IMR-90 (cell line): ENCODE results near the gene UNC79. TPM values are rescaled to one million over a fixed set of nuclear protein-coding genes. Genes with fewer than 3 reads are reported as not detected.

Source experiments
- ATAC-seq: fragments of 200-7000 bp; cut with Tn5 transposase; 2 replicates; pipeline ENCODE4 v1.9.1; 2020; ENCODE audit warnings: low read depth, mild to moderate bottlenecking, moderate library complexity
- BruUV-seq: library from RNA; stranded (reverse); fragments of 400-500 nt; replicated peaks from 2 replicates; lab custom pipeline; 2021; lab: Mats Ljungman, UMichigan
- CTCF ChIA-PET: fragments of 300-600 bp; formaldehyde crosslinking; extraction: SDS; loops from one replicate; lab custom pipeline; 2021; ENCODE audit warnings: antibody characterized with exemption; lab: Yijun Ruan, JAX
- POLR2A ChIA-PET: fragments of 300-600 bp; sonication (Branson Sonifier 250); formaldehyde crosslinking; loops from one replicate; lab custom pipeline; 2022; ENCODE audit warnings: antibody characterized with exemption; ENCODE audit not compliant: unreplicated experiment; lab: Charles Lee
- DNase-seq: peaks from one replicate; pipeline ENCODE4 v3.0.0; 2013
- H2AFZ ChIP-seq: replicated peaks from 2 replicates; pipeline ENCODE3; 2013; ENCODE audit warnings: low read length, mild to moderate bottlenecking; ENCODE audit not compliant: poor library complexity
- H2AK5ac ChIP-seq: 2 replicates; pipeline ENCODE4 v1.6.1; 2013; ENCODE audit warnings: low read depth, low read length, inconsistent platforms
- H2AK9ac ChIP-seq: replicated peaks from 2 replicates; pipeline ENCODE3; 2013; ENCODE audit warnings: mild to moderate bottlenecking, low read depth, low read length, moderate library complexity; ENCODE audit not compliant: poor library complexity
- H2BK120ac ChIP-seq: 2 replicates; pipeline ENCODE4 v1.6.1; 2013; ENCODE audit warnings: low read depth, low read length, inconsistent platforms
- H2BK15ac ChIP-seq: 3 replicates; pipeline ENCODE4 v1.6.1; 2013; ENCODE audit warnings: low read depth, low read length, inconsistent platforms
- H2BK20ac ChIP-seq: 2 replicates; pipeline ENCODE4 v1.6.1; 2013; ENCODE audit warnings: low read depth, mild to moderate bottlenecking, inconsistent platforms, low read length, moderate library complexity
- H2BK5ac ChIP-seq: 2 replicates; pipeline ENCODE4 v1.6.1; 2013; ENCODE audit warnings: mild to moderate bottlenecking, low read depth, low read length, inconsistent platforms; ENCODE audit not compliant: poor library complexity, severe bottlenecking
- H3K14ac ChIP-seq: replicated peaks from 2 replicates; pipeline ENCODE4 v1.6.1; 2013; ENCODE audit warnings: low read depth, low read length, inconsistent platforms
- H3K18ac ChIP-seq: 2 replicates; pipeline ENCODE4 v1.6.1; 2013; ENCODE audit warnings: low read depth, low read length, control low read depth
- H3K23ac ChIP-seq: 2 replicates; pipeline ENCODE4 v1.6.1; 2013; ENCODE audit warnings: low read depth, low read length, inconsistent platforms
- H3K27ac ChIP-seq: 2 replicates; pipeline ENCODE4 v1.5.1; 2013; ENCODE audit warnings: mild to moderate bottlenecking, control low read depth, low read length; ENCODE audit not compliant: insufficient read depth
- H3K27me3 ChIP-seq: 2 replicates; pipeline ENCODE4 v1.6.1; 2013; ENCODE audit warnings: low read length; ENCODE audit not compliant: control insufficient read depth, insufficient read depth
- H3K36me3 ChIP-seq: 2 replicates; pipeline ENCODE4 v1.6.1; 2013; ENCODE audit warnings: low read length, mixed read lengths; ENCODE audit not compliant: control insufficient read depth, insufficient read depth
- H3K4ac ChIP-seq: 2 replicates; pipeline ENCODE4 v1.6.1; 2013; ENCODE audit warnings: low read depth, low read length, inconsistent platforms
- H3K4me1 ChIP-seq: 2 replicates; pipeline ENCODE4 v1.6.1; 2013; ENCODE audit warnings: low read length, mixed read lengths; ENCODE audit not compliant: control insufficient read depth, insufficient read depth
- H3K4me2 ChIP-seq: 2 replicates; pipeline ENCODE4 v1.6.1; 2013; ENCODE audit warnings: low read depth, mild to moderate bottlenecking, control low read depth, low read length, moderate library complexity
- H3K4me3 ChIP-seq: 2 replicates; pipeline ENCODE4 v1.5.1; 2013; ENCODE audit warnings: low read depth, mild to moderate bottlenecking, control low read depth, low read length, moderate library complexity; ENCODE audit not compliant: insufficient read depth
- H3K56ac ChIP-seq: 2 replicates; pipeline ENCODE4 v1.6.1; 2013; ENCODE audit warnings: low read length, inconsistent platforms; ENCODE audit not compliant: insufficient read depth; ENCODE audit errors: extremely low read depth
- H3K79me1 ChIP-seq, 2 experiments: 2 replicates each; pipeline ENCODE4 v1.6.1; 2013; ENCODE audit warnings: low read length in 2 of 2, inconsistent platforms in 1 of 2, low read depth in 1 of 2
- H3K9ac ChIP-seq: 2 replicates; pipeline ENCODE4 v1.6.1; 2013; ENCODE audit warnings: low read depth, low read length, control low read depth
- H3K9me1 ChIP-seq: 2 replicates; pipeline ENCODE4 v1.6.1; 2013; ENCODE audit warnings: low read length, inconsistent platforms; ENCODE audit not compliant: insufficient read depth
- H3K9me3 ChIP-seq: 2 replicates; pipeline ENCODE4 v1.6.1; 2013; ENCODE audit warnings: low read length; ENCODE audit not compliant: control insufficient read depth, insufficient read depth
- H4K20me1 ChIP-seq: 2 replicates; pipeline ENCODE4 v1.6.1; 2013; ENCODE audit warnings: low read length, inconsistent platforms; ENCODE audit not compliant: insufficient read depth
- H4K5ac ChIP-seq: 2 replicates; pipeline ENCODE4 v1.6.1; 2013; ENCODE audit warnings: mild to moderate bottlenecking, low read depth, low read length, control low read depth
- H4K8ac ChIP-seq, 2 experiments: 2 replicates each; pipeline ENCODE4 v1.6.1; 2013; ENCODE audit warnings: low read depth in 2 of 2, low read length in 2 of 2, control low read depth in 1 of 2, inconsistent platforms in 1 of 2
- H4K91ac ChIP-seq: 2 replicates; pipeline ENCODE4 v1.6.1; 2013; ENCODE audit warnings: low read depth, low read length, inconsistent platforms; ENCODE audit not compliant: insufficient read depth
- CHD1 ChIP-seq: IDR thresholded peaks from 2 replicates; pipeline ENCODE4 v1.6.1; 2012; ENCODE audit warnings: low read depth, low read length, improper control_type of control experiment
- FOS ChIP-seq: fragments of 150-350 bp; IDR thresholded peaks from 2 replicates; pipeline ENCODE4 v1.6.1; 2016; ENCODE audit warnings: low read depth, low read length
- MAFK ChIP-seq: IDR thresholded peaks from 2 replicates; pipeline ENCODE4 v1.6.1; 2012; ENCODE audit warnings: low read depth, low read length, improper control_type of control experiment
- MXI1 ChIP-seq: IDR thresholded peaks from 2 replicates; pipeline ENCODE4 v1.6.1; 2012; ENCODE audit warnings: low read depth, mild to moderate bottlenecking, low read length, moderate library complexity, borderline replicate concordance
- NFE2L2 ChIP-seq: fragments of 150-350 bp; IDR thresholded peaks from 2 replicates; pipeline ENCODE4 v1.6.1; 2016; ENCODE audit warnings: low read depth, mild to moderate bottlenecking, low read length
- RAD21 ChIP-seq: IDR thresholded peaks from 2 replicates; pipeline ENCODE4 v1.6.1; 2012; ENCODE audit warnings: low read length, improper control_type of control experiment
- SMC3 ChIP-seq: fragments of 150-350 bp; IDR thresholded peaks from 2 replicates; pipeline ENCODE4 v1.6.1; 2016; ENCODE audit warnings: low read depth, mild to moderate bottlenecking, antibody characterized with exemption, low read length, moderate library complexity
- WGBS, 2 experiments: methylation state at CpG; one replicate each; pipeline versions ENCODE4 v1.1.5 to v1.1.7; 2013; ENCODE audit warnings: missing lambda C conversion rate in 2 of 2; ENCODE audit not compliant: insufficient read length in 1 of 2; ENCODE audit errors: extremely low coverage in 2 of 2; 5-methylcytosine and 5-hydroxymethylcytosine counted together
- dilution Hi-C: fragments of 300-500 bp; cut with HindIII; formaldehyde crosslinking; loops from one replicate; pipeline ENCODE4 v1.14.3; 2018; ENCODE audit warnings: low sequenced_read_pairs; ENCODE audit not compliant: unreplicated experiment
- in situ Hi-C: fragments of 300-500 bp; cut with MboI; formaldehyde crosslinking; loops from 3 replicates; pipeline ENCODE4 v1.14.3; 2019; ENCODE audit warnings: low sequenced_read_pairs, inconsistent platforms, mixed read lengths
- intact Hi-C: fragments of 100-400 bp; cut with micrococcal nuclease; formaldehyde crosslinking; loops from 2 replicates; pipeline ENCODE4 v1.10.0; 2022
- polyA plus RNA-seq, 3 experiments: library from polyadenylated mRNA; depleted of rRNA; stranded (reverse); fragments of >200 nt; gene quantifications; 2 replicates each; pipeline ENCODE4 v1.2.3, GENCODE V29; 2012; ENCODE audit warnings: low replicate concordance in 1 of 3
- total RNA-seq: library from RNA; depleted of rRNA; stranded (reverse); fragments of >200 nt; gene quantifications from 2 replicates; pipeline ENCODE4 v1.2.3, GENCODE V29; 2012
- TF ChIP-seq, protein P1 (sequence below): conservative IDR thresholded peaks from 2 replicates; pipeline ENCODE4 v1.5.1; 2012; ENCODE audit warnings: mild to moderate bottlenecking, low read depth, low read length, improper control_type of control experiment

Gene UNC79
- total and polyA plus RNA-seq, 2 of the 4 experiments (the other 2 are of a cell fraction): under 0.01 TPM

DNA sequence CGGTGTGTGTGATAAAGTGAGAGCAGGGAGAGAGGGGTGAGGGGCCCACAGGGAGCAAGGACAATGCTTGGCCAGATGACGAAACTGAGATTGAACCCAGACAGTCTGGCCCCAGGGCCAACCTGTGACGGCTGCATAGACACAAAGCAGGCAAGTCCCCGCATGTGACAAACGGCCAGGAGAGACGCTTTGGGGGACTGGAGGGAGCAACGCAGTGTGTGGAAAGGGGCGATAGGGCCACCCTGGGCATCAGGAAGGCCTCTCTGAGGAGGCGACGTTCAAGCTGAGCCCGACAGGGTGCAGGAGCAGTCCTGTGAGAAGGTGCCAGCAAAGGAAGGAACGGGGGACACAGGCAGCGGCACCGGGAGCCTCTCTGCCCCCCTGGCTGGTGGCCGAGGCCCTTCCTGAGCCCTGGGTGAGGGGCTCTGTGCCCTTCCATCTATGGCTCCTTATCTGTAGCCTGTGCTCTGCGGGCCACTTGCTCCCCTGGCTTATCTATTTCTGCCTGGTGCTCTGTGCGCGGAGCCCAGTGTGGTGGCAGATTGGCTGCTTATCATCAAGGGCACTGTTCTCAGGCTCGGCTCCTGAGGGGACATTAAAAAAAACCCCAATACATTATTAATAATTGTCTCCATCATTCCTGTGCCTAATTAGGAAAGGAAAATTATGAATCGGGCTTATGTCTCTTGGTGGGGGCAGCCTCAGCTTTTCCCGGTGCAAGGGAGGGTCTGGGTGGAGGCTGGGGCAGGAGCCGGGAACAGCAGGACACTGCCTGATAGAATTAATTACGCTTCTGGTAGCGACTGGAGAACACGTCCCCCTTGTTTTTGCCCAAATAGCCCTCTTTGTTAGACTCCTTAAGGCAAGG is 317.7 kb downstream of the UNC79 start:
- ChIA-PET CTCF (no interaction called here), POLR2A (no interaction called here)
- H2AK5ac ChIP-seq: no peak overlapping the region
- H3K14ac ChIP-seq: no peak overlapping the region
- no peak overlapping the region for H4K5ac ChIP-seq
- no peak overlapping the region for H3K23ac ChIP-seq
- no peak overlapping the region for H4K8ac ChIP-seq
- no TSS peak for BruUV-seq
- H2AFZ ChIP-seq: no peak overlapping the region
- H3K4ac ChIP-seq: no peak overlapping the region
- peaks cover 4% of the 10 kb centered on the region; the same call in 1 of the 2 replicates for H3K9me3 ChIP-seq
- no peaks in the 10 kb centered on the region for H3K79me1 ChIP-seq
- H2BK20ac ChIP-seq: no peak overlapping the region
- H3K9ac ChIP-seq: no peak overlapping the region
- TF ChIP-seq MAFK (no peak), FOS (no peak), RAD21 (no peak), SMC3 (no peak), CHD1 (no peak), MXI1 (no peak), NFE2L2 (no peak)
- TF ChIP-seq, protein P1, sequence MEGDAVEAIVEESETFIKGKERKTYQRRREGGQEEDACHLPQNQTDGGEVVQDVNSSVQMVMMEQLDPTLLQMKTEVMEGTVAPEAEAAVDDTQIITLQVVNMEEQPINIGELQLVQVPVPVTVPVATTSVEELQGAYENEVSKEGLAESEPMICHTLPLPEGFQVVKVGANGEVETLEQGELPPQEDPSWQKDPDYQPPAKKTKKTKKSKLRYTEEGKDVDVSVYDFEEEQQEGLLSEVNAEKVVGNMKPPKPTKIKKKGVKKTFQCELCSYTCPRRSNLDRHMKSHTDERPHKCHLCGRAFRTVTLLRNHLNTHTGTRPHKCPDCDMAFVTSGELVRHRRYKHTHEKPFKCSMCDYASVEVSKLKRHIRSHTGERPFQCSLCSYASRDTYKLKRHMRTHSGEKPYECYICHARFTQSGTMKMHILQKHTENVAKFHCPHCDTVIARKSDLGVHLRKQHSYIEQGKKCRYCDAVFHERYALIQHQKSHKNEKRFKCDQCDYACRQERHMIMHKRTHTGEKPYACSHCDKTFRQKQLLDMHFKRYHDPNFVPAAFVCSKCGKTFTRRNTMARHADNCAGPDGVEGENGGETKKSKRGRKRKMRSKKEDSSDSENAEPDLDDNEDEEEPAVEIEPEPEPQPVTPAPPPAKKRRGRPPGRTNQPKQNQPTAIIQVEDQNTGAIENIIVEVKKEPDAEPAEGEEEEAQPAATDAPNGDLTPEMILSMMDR: no peak
- H3K27me3 ChIP-seq: no peaks in the 10 kb centered on the region
- H4K91ac ChIP-seq: no peak overlapping the region
- no peak overlapping the region for H2AK9ac ChIP-seq
- no peak for ATAC-seq
- no peaks in the 10 kb centered on the region for H3K4me1 ChIP-seq
- H2BK5ac ChIP-seq: no peak overlapping the region
- WGBS, 2 experiments: 58% methylated on average over 16 of the region's 25 CpGs; no CpG with 5 or more reads in 1 of the 2 experiments
- intact Hi-C loops (no loop called here), dilution Hi-C loops (no loop called here), in situ Hi-C loops (no loop called here)
- H3K36me3 ChIP-seq: no peaks in the 10 kb centered on the region
- H3K4me3 ChIP-seq: no peak overlapping the region
- no peak overlapping the region for H2BK15ac ChIP-seq
- H3K9me1 ChIP-seq: no peaks in the 10 kb centered on the region
- DNase-seq: no peak
- H2BK120ac ChIP-seq: no peak overlapping the region
- no peak overlapping the region for H3K56ac ChIP-seq
- H3K27ac ChIP-seq: no peak overlapping the region
- H3K18ac ChIP-seq: no peak overlapping the region
- H4K20me1 ChIP-seq: no peaks in the 10 kb centered on the region
- no peak overlapping the region for H3K4me2 ChIP-seq
